ENCODE data around the gene USP43.

- no peak for TF ChIP-seq CTCF (IDR thresholded peaks at IDR 0.05)
- no peak for TF ChIP-seq EZH2 (IDR thresholded peaks at IDR 0.05)
- no peak for TF ChIP-seq EZH2phosphoT487 (IDR thresholded peaks at IDR 0.05)
These were observed 25.3 kb downstream of the USP43 start for GRCh38 chr17:9670596-9670995.

Measured in neural progenitor cell (in vitro differentiated cells).